Activated CD8-positive, alpha-beta memory T cell treated with anti-CD3 and anti-CD28 coated beads for 24 hours (primary cell): Measurements from ENCODE around the gene ARHGEF3.

ENCODE experiments used
- DNase-seq: peaks from one replicate; pipeline ENCODE4 v3.0.0-alpha.2; 2020

Gene ARHGEF3

DNA sequence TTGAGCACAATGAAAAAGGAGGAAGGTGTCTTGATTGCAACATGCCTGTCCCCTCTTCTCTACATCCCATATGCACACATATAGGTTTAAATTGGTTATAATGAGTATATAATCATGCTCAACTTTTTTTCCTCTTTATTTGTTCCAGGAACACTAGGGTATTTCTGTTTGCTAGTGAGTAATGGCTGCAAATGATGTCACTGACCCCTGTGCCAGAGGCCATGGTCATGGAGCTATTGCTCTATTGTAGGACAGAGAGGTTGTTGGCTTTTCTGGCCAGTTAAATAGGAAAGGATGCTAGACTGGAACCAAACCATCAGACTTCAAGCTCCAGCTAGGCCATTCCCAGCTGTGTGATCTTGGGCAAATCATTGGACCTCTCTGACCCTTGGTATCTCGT is 9.6 kb downstream of the ARHGEF3 start:
- DNase-seq = peak; percentile 49

DNA sequence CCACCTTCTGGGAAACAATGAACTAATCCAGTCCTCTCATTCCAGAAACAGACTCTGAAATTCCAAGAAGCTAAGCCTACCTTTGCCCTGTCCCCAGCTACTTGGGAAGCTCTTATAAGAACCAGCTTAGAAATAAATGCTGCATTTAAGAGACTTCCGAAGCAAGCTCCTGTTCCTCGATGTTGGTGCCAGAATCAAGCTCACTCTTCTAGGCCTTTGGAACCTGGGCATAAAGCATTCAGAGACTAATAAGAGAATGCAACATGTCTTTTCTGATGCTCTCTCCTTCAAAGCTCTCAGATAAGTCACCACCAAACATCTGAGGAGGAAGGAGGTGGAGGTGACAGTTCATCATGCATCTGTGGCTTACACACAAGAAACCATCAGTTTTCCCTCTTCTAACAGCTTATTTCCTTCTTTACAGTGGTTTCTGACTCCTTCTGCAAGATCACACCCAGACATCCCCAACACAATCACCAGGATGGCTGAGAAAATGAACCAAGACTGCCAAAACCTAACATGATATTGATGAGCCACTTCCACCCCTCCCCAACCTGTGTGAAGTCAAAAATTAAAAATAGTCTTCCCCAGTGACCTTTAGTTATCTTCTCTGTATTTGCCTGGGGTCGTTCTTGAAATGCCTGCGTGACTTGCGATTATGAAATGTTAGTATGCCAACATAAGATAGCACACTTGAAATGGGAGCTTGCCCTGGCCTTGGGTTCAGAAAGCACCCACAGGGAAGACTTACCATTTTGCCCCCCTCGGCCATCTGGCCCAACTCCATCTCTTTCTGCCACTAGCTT is 11.5 kb downstream of the ARHGEF3 start:
- peak; percentile 68 for DNase-seq

DNA sequence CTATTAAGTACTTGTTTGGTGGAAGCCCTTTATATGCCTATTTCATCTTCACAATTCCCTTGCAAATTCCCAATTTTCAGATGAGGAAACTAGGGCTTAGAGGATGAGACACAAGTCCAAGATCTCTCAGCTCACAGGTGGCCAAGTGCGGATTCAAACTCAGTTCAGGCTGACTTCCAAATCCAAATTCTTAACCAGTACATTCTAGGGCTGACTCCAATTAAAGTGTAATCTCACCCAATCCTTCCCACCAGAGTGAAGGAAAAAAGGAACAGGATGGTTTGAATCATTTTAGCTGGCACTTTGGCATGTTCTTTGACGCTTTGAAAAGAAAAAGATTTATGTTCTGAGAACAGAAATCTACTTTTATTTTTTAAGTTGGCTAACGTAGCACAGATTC is 12.7 kb downstream of the ARHGEF3 start:
- DNase-seq = peak; percentile 35

DNA sequence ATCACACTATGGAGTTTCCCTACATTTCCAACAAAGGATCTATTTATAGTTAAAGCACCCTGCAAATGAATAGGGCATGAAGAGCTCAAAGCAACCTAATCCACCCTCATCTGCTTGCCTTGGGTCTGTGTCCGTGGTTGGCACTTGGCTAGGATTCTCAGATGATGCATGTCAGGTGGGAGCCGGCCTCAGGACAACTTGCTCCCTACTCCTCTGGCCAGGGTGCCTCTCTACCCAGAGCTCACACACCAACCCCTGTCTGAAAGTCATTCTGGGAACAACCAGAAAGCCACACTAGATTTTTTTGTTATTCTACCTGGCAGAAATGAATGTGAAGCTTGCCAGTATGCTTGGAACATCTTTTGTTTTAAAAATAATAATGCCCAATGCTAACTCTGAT is 13.2 kb downstream of the ARHGEF3 start:
- DNase-seq = peak; percentile 59

DNA sequence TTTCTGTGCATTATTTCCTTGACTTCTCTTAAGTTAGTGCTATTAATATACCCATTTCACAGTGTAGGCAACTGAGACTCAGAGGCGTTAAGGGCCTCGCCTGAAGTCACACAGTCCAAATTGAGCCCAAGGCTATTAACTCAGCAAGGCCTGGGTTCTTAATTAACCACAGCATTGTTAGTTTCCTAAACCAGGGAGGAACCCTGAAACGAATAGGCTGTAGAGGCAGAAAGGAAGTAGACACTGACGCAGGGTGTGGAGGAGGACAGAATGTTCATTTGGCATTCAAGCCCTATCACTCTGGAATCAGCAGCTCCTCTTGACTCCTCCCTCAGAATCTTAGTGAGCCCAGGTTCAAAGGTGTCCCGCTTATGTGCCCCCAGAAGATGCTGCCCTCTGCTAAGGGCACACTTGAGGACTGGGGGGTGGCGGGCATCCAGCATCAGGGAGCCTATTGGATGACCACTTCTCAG is 13.9 kb downstream of the ARHGEF3 start:
- DNase-seq = peak; percentile 60

DNA sequence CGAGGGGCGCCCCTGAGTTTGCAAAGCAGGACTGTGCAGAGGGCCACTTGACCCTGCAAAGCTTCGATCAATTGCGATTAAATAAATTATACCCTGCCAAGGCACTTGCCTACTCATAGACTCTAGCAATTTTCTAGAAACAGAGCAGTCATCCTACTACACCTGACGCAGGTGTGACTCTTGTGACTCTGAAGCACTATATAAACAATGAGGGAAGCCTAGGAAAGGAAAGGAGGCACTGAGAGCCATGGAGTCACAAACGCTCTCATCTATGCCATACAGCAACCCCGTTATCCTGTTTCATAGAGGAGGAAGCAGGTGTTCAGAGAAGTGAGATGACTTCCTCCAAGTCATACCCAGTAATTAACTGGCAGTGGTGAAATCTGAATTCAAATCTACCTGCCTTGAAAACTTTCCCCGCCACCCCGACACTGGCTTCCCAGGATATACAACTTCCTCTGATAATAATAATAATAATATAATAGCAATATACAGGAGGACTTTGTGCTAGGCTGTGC is 14.4 kb downstream of the ARHGEF3 start:
- peak; percentile 44 for DNase-seq

DNA sequence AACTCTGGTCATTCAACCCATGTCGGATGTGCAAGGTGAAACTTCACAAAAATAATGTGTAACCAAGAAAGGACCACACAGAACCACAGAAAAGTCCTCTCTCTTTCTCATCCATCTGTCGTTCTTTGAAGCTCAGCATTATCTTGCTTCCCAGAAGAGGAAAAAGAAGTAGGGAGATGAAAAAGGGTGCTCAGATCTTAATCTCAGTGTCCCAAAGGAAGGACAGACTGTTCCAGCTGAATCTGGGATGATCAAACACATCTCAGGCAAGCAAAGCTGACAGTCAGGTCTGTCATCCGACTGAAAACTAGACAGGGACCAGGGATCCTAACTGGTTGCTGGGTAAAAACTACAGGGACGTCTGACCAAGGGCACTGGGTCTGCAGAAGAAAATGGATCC is 16.2 kb downstream of the ARHGEF3 start:
- DNase-seq = peak; percentile 56

DNA sequence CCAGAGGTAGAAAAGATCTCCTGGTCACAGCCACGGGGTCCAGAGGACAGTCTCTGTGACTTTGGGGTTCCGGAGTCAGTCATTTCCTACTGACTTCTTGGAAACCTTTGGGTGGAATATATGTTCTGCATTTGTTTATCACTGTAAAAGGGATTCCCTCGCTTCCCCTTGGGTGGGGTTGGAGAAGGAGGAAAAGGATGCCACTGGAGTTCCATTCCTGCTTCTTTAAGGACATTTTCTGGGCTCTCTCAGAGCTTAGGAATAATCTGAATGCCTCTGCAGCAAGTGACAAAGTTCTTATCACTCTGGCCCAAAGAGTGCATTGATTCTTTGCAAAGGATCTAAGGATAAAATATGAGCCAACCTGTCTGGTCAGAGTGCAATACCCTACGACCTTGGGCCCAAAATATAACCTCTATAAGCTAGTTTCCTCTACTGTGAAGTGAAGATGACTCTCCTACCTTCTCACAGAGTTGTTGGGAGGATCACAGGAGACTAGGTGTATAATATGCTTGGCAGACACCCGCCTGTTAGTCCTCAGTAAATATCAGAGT is 17.2 kb downstream of the ARHGEF3 start:
- no peak for DNase-seq

DNA sequence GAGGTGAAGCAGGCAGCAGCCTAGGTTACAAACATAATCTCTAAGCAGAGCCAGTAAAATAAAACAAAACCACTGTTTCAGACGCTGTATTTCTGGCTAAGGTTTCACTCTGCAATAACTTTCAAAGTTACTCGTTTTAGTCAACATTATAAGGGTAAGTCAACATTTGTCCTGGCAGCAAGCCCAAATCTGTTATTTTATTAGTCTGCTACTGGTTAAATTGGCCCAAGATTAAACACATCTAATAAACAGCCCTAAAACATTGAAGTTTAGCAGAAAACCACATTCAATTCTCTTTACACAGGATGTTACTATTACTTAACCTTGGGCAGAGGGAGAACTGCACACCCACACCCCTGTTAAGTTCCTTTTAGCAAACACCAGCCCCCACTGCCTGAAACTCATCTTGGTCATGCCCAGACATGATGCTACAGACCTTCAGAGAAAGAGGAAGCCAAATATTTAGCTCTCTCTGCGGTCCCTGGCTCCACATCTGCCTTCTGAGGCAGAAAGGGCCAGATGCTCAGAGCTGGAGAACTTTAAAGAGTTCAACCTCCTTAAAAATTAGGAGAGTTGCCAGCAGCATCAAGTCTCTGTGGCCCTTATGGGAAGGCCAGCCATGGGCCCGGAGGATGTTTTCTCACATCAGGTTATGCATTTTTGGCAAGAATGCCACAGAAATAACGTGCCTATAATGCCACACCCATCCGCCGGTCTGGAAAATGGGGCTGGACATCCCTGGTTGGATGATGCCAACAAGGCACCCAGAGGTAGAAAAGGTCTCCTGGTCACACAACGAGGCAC is 17.9 kb downstream of the ARHGEF3 start:
- DNase-seq = peak; percentile 81

DNA sequence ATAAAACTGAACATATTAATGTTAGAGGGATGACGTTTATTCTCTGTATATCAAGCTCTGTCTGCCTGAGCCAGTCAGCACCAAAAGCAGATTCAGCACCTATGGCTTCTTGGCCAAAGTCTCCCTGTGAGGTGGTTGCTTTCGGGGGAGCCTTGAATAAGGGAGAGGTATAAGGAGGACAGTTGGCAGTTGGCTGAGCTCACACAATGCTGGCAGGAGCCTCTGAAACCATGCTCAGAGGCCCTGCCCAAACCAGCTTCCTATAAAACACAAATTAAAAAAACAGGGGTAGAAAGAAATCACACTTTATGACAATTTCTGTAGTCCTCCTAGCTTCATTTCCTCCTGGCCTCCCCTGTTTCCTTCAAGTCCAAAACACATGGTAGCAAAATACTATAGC is 18.8 kb downstream of the ARHGEF3 start:
- DNase-seq = peak; percentile 59

DNA sequence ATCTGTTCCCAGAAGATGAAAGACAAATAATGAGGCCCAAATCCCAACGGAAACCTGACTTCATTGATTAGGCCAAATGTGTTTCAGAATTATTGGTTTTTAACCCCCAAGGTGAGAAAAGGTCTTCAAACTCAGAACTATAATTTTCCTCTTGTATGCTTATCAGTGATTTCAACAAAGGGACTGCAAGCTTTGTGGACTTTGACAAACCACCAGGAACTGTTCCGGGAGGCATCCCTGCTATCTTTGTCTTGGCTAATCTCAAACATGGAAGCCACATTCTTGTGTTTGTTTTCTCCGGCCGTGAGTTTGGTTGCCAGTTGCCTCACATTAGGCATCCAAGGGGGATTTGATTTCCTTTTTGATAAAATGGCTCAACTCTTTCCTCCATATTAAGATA is 19.5 kb downstream of the ARHGEF3 start:
- peak; percentile 35 for DNase-seq

DNA sequence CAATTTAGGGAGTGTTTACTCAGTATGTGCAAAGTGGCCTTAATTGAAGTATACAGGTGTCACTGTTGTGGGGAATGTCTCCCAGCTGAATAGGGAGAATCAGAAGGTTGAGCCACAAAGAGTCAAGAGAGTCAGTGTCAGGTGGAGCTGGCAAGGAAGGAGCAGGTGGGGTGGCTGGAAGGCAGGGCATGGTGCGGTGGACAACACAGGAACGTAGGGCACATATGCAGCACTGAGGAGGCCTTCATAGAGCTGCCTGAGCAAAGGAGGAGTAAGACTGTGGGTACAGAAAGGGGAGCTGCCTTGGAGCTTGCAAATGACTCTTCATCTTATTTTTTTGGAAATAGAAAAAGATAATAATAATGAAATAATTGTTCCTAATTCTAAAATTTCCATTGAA is 20.0 kb downstream of the ARHGEF3 start:
- DNase-seq = peak; percentile 52

DNA sequence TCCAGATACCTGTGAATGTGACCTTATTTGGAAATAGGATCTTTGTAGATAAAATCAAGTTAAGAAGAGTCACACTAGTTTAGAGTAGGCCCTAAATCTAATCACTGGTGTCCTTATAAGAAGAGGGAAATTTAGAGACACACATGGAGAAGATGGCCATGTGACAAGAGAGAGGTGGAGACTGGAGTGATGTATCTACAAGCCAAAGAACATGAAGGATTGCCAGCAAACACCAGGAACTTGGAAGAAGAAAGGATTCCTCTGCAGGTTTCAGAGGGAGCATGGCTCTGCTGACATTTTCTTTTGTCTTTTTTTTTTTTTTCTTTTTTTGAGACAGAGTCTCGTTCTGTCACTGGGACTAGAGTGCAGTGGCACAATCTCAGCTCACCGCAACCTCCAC is 20.8 kb downstream of the ARHGEF3 start:
- DNase-seq = no peak

DNA sequence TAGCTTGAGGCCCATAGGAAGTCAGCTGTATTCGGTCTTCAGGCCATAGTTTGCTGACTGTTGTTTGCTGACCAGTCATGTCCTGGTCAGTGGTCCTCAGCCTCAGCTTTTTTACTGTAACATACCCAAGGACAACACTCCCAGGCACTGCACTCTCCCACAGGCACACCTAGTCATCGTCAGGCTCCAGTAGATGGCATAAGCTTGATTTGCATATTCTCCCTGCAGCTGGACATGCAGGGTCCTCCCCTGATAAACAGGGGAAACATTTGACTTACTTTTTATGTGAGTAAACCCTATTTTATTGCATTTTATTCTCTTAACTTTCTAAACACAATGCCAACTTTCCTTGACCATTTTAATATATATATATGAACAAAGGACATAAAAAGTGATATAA is 22.9 kb downstream of the ARHGEF3 start:
- DNase-seq = peak; percentile 30

DNA sequence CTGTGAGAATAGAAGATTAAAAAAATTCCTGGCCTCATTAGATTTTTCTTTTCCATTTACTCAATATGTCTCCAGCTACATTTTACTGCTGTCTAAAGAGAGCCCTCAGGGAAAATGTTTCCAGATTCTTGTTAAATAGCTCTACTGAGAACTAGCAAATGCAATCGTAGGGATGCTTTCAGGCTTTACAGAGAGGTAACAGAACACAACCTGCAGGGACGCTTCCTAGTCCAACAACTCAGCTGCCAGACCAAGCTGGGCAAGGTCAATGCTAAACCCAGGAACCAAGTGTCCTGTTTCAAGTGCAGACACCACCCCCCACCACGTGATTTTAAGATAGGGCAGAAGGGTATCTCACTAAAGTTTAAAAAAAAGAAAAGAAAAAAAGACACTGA is 25.2 kb downstream of the ARHGEF3 start:
- DNase-seq = peak; percentile 30

DNA sequence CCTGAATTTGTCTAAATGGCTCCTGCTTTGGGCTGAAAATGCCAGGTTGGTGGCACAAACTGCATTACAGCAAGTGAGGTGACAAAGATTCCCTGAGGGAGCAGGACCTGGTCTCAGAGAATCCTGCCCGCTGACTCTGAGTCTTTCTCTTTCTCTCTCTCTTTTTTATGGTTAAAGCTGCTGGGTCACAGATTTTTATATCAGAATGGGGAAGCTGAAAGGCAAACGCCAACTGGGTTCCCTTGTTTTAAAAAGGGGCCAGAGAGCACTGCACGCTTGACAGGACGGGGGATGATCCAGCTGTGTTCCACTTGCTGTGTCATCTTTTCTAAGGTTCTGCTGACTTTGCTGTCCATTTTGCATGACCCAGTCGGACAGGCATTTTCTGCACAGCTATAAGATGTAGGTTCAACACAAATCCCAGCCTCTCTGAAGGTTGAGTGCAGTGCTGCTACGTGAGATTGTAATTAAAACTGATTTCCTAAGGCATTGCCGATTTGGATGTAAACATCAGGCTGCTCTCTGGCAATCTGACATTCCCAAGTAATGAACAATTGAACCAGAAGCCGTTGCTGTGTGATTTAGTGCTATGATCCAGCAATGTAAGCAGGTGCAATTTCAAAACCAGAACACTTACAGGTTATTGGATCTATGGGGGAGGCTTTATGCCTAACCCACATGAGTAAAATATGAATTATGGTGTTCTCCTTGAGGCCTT is 25.8 kb downstream of the ARHGEF3 start:
- DNase-seq = peak; percentile 56

DNA sequence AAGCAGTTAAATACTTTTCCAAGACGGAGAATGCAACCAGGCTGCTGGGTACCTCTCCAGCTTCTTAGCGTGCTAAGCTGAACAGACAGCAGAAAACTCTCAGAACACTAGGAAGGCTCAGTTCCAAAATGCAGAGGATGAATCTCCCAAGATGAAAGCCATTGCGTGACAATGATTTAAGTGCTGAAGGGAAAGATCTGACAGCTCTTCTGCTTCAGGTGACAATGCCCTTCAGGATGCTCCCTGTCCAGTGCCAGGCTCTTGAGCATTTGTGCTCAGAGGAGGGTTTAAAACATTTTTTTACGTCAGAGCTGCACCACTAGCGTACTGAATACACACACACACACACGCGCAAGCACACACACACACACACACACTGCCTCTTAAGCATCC is 26.3 kb downstream of the ARHGEF3 start:
- no peak for DNase-seq

DNA sequence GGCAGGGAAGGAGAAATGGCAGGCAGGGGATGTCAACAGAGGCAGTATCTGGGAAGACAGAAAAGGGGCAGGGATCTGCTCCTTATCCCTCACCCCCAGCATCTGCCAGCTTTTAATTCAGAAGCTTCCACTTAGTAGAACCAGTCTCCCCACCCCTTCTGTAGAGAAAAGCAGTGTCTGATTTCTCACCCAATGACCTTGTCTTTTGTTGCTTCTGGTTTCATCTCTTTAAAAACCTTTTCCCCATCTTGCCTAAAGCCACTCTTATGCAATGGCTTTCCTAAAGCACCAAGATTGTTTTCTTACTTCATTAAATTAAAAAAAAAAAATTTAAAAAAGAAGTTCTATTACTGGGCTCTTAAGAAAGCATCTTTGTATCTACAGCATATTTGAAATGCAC is 27.8 kb downstream of the ARHGEF3 start:
- DNase-seq = peak; percentile 40

DNA sequence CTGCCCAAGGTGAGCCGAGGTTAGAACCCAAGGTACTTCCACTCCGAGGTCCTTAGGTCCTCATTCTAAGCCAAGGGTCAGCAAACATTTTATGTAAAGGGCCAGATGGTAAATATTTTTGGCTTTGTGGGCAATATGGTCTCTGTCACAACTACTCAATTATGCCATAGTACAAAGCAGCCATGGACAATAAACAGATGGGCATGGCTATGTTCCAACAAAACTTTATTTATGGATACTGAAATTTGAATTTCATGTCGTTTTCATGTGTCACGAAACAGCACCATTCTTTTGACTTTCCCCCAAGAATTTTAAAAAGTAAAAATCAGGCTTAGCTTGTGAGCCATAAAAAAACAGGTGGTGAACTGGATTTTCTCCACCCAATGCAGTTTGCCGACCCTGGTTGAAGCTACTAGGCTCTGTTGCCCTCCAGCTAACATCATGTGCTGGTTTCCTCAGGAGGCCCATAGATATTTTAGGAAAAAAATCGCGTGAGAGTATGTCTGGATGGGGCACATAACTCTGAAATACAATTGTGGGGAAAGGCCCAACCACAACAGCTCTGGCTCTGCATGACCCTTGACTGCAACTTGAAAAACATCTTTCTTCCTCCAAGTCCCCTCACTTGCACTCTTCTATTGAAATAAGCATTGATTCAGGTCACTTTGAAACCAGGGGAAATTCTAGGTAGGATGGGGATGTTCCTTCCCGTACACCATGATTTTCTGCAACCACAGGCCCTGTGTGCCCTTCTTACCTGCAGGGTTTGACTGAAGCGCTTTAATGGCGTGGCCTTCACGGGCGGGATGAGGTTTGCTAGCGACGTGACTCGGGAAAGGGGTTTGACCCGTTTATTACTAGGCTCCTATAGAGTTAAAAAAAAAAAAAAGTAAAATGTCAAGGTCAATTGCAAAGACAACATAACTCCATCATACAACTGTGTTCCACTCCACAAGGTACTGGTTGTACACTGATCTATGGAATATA is 28.5 kb downstream of the ARHGEF3 start:
- DNase-seq = peak; percentile 53

DNA sequence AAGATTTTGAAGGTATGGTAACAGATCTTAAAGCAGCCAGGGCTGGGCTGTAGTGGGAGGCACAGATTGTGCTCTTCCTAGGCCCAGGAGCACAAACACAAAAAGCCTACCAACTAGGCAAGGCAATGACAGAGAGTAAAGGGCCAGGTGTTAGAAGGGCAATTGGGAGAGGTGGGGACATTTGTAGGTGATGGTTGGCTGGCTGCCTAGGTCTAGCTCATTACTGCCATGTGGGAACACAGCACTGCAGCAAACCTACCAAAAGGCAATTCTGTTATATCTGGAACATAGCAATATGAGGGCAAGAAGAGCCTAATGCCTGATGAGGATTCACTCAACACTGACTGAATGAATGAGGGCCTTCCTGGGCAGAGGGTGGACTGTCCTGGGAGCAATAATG is 30.4 kb downstream of the ARHGEF3 start:
- DNase-seq = peak; percentile 40

DNA sequence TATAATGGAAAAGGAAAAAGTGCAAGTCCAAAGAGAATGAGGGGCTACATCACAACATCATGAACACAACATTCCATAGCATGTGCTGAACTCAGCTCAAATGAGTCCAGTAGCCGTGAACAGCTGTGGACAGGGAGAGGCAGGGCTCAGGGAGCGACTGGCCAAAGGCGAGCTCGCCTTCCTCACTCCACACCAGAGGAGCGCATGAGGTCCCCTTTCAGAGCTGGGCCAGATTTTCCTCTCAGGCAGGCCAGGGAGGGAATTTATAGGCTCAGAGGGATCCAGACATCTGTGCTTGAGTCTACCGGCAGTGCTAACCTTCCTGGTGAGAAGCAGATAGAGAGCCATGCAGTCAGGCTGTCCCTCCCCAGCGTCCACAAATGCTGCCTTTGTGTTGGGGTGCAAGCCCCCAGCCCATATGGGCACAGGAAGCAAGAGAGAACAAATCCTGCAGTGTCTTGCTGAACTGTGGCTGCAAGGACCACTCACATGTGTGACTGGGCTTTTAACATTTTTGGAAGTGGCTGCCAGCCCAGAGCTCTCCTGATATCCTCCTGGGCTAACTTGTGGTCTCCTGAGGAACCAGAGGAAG is 32.5 kb downstream of the ARHGEF3 start:
- peak; percentile 49 for DNase-seq
